Measurements from ENCODE around the gene P4HA2. TPM values are rescaled to one million over a fixed set of nuclear protein-coding genes. Genes with fewer than 3 reads are reported as not detected.
A peak's percentile ranks its signal among the peaks of the same experiment; 100 is the strongest.

Gene P4HA2
- total RNA-seq, 4 donors from 2014 or later, result 15.9 to 26.9 (median 22.8) TPM

- H3K9me3 ChIP-seq, result no peaks in the 10 kb centered on the region
- 9 to 11% methylated on average over 3 of the region's 3 CpGs for WGBS, 2 donors
- no peaks in the 10 kb centered on the region for H3K4me1 ChIP-seq
- TF ChIP-seq EP300 (IDR thresholded peaks at IDR 0.05) (no peak), CTCF (IDR thresholded peaks at IDR 0.05) (peak; percentile 57 to 71 (median 66))
- peaks cover 0 to 28% (median 0%) of the 10 kb centered on the region in 3 donors for H3K36me3 ChIP-seq
- no peak overlapping the region for H3K27ac ChIP-seq
- H3K4me3 ChIP-seq, result no peak overlapping the region
- peak in 1 of 2 donors; percentile 53 for DNase-seq (ENCODE audit: low spot score in 2 of 2)
- no peaks in the 10 kb centered on the region for H3K27me3 ChIP-seq
These were observed 37.4 kb downstream of the P4HA2 start for GRCh38 chr5:132190161-132190817.

- Histone ChIP-seq H3K27me3 (no peaks in the 10 kb centered on the region), H3K36me3 (no peaks in the 10 kb centered on the region), H3K4me1 (peaks cover 0 to 25% (median 3%) of the 10 kb centered on the region in 4 donors), H3K9me3 (no peaks in the 10 kb centered on the region), H3K4me3 (no peak overlapping the region), H3K27ac (no peak overlapping the region)
- TF ChIP-seq CTCF (IDR thresholded peaks at IDR 0.05) (no peak), EP300 (IDR thresholded peaks at IDR 0.05) (no peak), POLR2A (IDR thresholded peaks at IDR 0.05) (no peak)
- DNase-seq (ENCODE audit: low spot score in 2 of 2), result no peak
- 91 to 96% methylated on average over 1 of the region's 1 CpG for WGBS, 2 donors
These were observed 43.1 kb downstream of the P4HA2 start for GRCh38 chr5:132184588-132184987.

GRCh38 chr5:132183723-132184122, 43.9 kb downstream of the P4HA2 start:
- Histone ChIP-seq H3K9me3 (no peaks in the 10 kb centered on the region), H3K4me3 (no peak overlapping the region), H3K4me1 (peaks cover 0 to 26% (median 3%) of the 10 kb centered on the region in 4 donors), H3K27me3 (no peaks in the 10 kb centered on the region), H3K27ac (no peak overlapping the region), H3K36me3 (no peaks in the 10 kb centered on the region)
- DNase-seq (ENCODE audit: low spot score in 2 of 2), result no peak
- WGBS, 2 donors, result 90 to 93% methylated on average over 2 of the region's 2 CpGs
- TF ChIP-seq EP300 (IDR thresholded peaks at IDR 0.05) (no peak), CTCF (IDR thresholded peaks at IDR 0.05) (no peak), POLR2A (IDR thresholded peaks at IDR 0.05) (no peak)

GRCh38 chr5:132182359-132183040, 45.2 kb downstream of the P4HA2 start:
- no peak overlapping the region for H3K27ac ChIP-seq
- WGBS, 2 donors, result 52 to 59% methylated on average over 13 of the region's 13 CpGs
- no peak for TF ChIP-seq POLR2A (IDR thresholded peaks at IDR 0.05)
- TF ChIP-seq EP300 (IDR thresholded peaks at IDR 0.05), result no peak
- no peak for TF ChIP-seq CTCF (IDR thresholded peaks at IDR 0.05)

GRCh38 chr5:132181011-132181629, 46.5 kb downstream of the P4HA2 start:
- no peaks in the 10 kb centered on the region for H3K36me3 ChIP-seq
- H3K27me3 ChIP-seq, result no peaks in the 10 kb centered on the region
- TF ChIP-seq CTCF (IDR thresholded peaks at IDR 0.05), result no peak
- TF ChIP-seq EP300 (IDR thresholded peaks at IDR 0.05), result no peak
- TF ChIP-seq POLR2A (IDR thresholded peaks at IDR 0.05), result no peak
- no peak for DNase-seq (ENCODE audit: low spot score in 2 of 2)
- no peaks in the 10 kb centered on the region for H3K9me3 ChIP-seq
- H3K27ac ChIP-seq, result no peak overlapping the region
- peaks cover 0 to 26% (median 3%) of the 10 kb centered on the region in 4 donors for H3K4me1 ChIP-seq
- no peak overlapping the region for H3K4me3 ChIP-seq
- WGBS, 2 donors, result 70 to 72% methylated on average over 17 to 20 of the region's 20 CpGs

More at GRCh38 chr5:132182359-132183040, 45.2 kb downstream of the P4HA2 start:
- no peaks in the 10 kb centered on the region for H3K9me3 ChIP-seq
- no peaks in the 10 kb centered on the region for H3K36me3 ChIP-seq
- H3K4me1 ChIP-seq, result peaks cover 0 to 26% (median 3%) of the 10 kb centered on the region in 4 donors
- H3K4me3 ChIP-seq, result no peak overlapping the region
- DNase-seq (ENCODE audit: low spot score in 2 of 2), result no peak
- no peaks in the 10 kb centered on the region for H3K27me3 ChIP-seq
